NCI-H526 treated with DMSO at 0.1 percent for 48 hours (cell line): ENCODE results near the gene PFKFB4.
"Not testable (repeated sequence)": the region's sequence is repeated elsewhere in the genome, so short reads cannot be mapped to it uniquely, and the experiment has no call there.

Experiments used
- DNase-seq: peaks from one replicate; lab custom pipeline; 2025; lab: John Stamatoyannopoulos, UW

Gene PFKFB4

GRCh38 chr3:48492461-48493202, 64.0 kb downstream of the PFKFB4 start:
- no peak for DNase-seq

DNA sequence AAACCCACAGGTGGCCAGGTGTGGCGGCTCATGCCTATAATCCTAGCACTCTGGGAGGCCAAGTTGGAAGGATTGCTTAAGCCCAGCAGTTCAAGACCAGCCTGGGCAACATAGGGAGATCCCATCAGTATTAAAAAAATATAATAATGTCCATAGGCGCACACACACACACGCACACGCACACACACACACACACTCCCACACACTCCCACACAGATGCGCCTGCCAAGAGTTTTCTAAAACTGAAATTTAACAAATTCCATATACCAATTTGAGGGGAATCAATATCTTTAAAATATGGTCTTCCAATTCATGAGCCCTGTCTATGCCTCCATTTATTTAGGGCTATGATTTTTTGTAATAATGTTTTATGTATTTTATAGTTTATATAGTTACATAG, 69.7 kb downstream of the PFKFB4 start:
- DNase-seq, result no peak

DNA sequence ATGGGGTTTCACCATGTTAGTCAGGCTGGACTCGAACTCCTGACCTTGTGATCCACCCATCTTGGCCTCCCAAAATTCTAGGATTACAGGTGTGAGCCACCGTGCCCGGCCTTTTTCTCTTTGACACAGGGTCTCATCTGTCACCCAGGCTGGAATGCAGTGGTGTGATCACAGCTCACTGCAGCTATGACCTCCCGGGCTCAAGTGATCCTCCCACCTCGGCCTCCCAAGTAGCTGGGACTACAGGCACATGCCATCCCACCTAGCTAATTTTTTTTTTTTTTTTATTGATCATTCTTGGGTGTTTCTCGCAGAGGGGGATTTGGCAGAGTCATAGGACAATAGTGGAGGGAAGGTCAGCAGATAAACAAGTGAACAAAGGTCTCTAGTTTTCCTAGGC, 73.8 kb downstream of the PFKFB4 start:
- not testable (repeated sequence) for DNase-seq

- not testable (repeated sequence) for DNase-seq
These were observed 75.7 kb downstream of the PFKFB4 start for GRCh38 chr3:48480891-48481290.

- no peak for DNase-seq
These were observed 77.7 kb downstream of the PFKFB4 start for GRCh38 chr3:48478626-48479555.

DNA sequence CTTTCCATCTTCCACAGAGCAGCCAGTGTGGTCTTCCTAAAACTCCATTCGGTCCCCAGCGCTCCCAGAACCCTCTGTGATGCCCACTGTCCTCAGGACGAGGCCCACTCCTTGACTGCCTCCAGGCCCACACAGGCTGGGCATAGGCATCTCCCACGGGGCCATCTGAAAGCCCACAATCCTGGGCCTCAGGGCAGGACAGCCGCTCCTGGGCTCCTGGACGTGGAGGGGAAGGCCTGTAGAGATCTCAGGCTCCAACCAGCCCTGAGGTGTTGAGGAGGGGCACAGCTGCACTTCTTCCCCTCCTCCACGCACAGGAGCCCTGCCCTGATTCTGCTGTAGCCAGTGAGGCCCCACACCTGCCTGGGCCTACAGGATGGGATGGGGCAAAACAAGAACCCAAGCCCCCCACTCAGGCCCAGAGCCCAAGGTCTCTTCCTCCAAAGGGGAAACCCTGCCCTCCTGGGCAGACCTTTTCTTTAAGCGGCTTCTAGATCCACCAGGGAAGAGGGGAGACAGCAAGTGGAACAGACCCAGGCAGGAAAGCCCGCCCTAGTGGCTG, 78.6 kb downstream of the PFKFB4 start:
- no peak for DNase-seq

DNA sequence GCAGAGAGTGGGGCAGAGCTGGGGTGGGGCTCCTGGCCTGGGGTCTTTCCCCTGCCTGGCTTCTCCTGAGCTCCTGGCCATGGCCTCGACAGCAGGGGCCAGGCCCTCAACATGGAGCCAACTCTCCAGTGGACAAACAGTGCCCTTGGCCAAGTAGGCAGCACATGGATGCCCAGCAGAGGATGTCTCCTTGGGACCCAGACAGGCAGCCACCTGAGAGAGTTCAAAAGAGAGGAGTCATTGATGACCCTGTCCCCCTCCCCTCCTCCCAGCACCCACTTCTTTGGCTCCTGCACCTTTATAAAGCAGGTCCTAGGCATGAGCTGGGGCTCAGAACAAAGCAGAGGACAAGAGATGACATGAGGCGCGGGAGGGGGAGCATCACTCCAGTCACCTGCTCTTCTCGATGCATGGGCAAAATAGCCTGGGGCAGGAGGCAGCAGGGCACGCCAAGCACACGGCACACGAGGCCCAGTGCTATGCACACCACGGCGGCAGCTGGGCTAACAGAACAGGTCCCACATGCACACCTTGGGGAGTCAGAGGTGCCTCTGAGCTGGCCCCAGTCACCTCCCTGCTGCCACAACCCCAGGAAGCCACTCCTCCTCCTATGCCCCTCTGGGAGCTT, 80.1 kb downstream of the PFKFB4 start:
- DNase-seq, result no peak

GRCh38 chr3:48475188-48475587, 81.4 kb downstream of the PFKFB4 start:
- DNase-seq, result no peak

DNA sequence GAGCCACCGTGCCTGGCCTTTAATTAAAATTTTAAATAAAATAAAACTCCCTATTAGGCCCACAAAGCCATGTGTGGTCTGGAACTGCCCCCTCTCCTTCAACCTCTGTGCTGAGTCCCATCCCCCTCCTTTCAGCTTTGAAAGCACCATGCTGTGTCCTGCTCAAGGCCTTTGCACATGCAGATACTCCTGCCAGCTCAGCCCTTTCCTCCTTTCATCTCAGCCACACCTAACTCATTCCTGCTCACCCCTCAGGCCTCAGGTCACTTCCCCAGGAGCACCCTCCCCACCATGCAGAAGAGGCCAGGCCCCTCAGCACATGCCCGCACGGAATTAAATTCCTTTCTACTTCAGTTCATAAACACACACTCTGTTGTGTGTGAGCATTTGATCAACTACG, 82.0 kb downstream of the PFKFB4 start:
- no peak for DNase-seq

DNA sequence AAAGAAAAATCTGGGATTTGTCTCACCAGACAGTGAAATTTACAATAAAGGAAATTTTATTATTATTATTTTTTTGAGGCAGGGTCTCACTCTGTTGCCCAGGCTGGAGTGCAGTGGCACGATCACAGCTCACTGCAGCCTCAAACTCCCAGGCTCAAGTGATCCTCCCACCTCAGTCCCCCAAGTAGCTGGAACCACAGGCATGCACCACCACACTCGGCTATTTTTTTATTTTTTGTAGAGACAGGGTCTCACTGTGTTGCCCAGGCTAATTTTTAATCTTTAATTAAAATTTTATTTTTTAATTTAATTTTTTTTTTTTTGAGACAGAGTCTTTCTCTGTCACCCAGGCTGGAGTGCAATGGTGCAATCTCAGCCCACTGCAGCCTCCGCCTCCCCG, 82.6 kb downstream of the PFKFB4 start:
- not testable (repeated sequence) for DNase-seq

DNA sequence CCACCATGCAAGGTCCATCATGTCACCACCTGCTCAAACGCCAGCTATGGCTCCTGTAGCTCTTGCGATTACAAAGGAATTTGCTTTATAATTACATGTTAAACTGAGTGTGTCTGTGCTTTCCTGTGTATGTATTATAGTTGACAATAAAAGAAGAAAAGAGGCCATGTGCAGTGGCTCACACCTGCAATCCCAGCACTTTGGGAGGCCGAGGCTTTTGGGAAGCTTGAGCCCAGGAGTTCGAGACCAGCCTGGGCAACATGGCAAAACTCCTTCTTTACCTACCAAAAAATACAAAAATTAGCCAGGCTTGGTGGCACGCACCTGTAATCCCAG, 83.0 kb downstream of the PFKFB4 start:
- DNase-seq, result no peak

- DNase-seq, result no peak
These were observed 83.5 kb downstream of the PFKFB4 start for GRCh38 chr3:48472923-48473616.

GRCh38 chr3:48472673-48472922, 84.0 kb downstream of the PFKFB4 start:
- DNase-seq, result no peak

DNA sequence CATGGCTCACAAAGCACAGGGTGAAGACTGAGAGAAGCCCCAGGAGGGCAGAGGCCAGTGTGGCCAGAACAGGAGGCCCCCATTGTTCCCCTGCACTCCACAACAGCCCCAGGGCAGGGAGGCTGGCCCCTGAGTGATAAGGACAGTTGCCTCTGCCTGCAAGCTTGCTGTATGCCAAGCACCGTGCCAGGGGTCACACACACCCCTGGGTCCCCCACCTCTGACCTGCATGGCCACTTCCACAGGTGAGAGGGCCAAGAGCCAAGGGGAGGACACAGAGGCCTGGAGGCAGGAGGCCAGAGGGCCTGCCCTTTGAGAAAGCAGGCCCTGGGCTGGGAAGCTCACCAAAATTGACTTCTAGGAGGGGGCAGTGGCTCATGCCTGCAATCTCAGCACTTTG, 86.3 kb downstream of the PFKFB4 start:
- DNase-seq, result no peak

GRCh38 chr3:48469046-48469915, 87.3 kb downstream of the PFKFB4 start:
- DNase-seq, result no peak

DNA sequence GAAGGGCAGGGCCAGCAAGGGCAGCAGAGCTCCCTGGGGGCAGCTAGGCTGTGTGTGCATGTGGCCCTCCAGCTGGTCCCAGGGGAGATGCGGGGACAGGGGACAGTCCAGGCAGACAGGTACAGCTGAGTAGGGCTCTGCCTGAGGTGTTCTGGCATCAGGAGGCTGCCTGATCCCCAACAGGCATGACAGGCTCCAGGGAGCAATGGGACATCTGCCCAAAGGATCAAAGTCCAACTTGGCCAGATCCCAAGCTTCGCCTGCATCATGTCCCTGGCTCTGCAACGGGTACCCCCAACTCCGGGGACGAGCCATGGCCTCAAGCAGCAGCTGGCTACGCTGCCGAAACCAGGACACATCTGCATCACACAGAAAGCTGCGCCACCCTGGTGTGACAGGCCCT, 88.3 kb downstream of the PFKFB4 start:
- no peak for DNase-seq
